Sigmoid colon (tissue), 4 donors: ENCODE data around the gene LHFPL5.

Experiments used
- CTCF ChIP-seq, 4 experiments: fragments of 450-650 bp in 3 of 4; fragments of 200-600 bp in 1 of 4; IDR thresholded peaks; one replicate each; pipeline ENCODE4 v1.5.1; 2016 to 2019; ENCODE audit warnings: antibody characterized with exemption in 4 of 4, mild to moderate bottlenecking in 3 of 4, moderate library complexity in 2 of 4
- POLR2AphosphoS5 ChIP-seq, 4 donors: sonication (generic); formaldehyde crosslinking; IDR thresholded peaks; one replicate each; pipeline ENCODE4 v1.6.1; 2017; ENCODE audit warnings: antibody characterized with exemption in 4 of 4

GRCh38 chr6:35823601-35824000 is 18.4 kb downstream of the LHFPL5 start:
- TF ChIP-seq CTCF (IDR thresholded peaks at IDR 0.05) (no peak), POLR2AphosphoS5 (IDR thresholded peaks at IDR 0.05) (no peak)
